HL-60/S4 treated with retinoic acid at 250 ng/mL for 4 days and 3 days (cell line): ENCODE data around the gene BRICD5.
"Not testable (repeated sequence)": the region's sequence is repeated elsewhere in the genome, so short reads cannot be mapped to it uniquely, and the experiment has no call there.

Experiments used
- in situ Hi-C: fragments of 300-500 bp; cut with MboI; formaldehyde crosslinking; loops from 2 replicates; pipeline ENCODE4 v1.7.0; 2022; ENCODE audit warnings: low sequenced_read_pairs

BRICD5 gene

DNA sequence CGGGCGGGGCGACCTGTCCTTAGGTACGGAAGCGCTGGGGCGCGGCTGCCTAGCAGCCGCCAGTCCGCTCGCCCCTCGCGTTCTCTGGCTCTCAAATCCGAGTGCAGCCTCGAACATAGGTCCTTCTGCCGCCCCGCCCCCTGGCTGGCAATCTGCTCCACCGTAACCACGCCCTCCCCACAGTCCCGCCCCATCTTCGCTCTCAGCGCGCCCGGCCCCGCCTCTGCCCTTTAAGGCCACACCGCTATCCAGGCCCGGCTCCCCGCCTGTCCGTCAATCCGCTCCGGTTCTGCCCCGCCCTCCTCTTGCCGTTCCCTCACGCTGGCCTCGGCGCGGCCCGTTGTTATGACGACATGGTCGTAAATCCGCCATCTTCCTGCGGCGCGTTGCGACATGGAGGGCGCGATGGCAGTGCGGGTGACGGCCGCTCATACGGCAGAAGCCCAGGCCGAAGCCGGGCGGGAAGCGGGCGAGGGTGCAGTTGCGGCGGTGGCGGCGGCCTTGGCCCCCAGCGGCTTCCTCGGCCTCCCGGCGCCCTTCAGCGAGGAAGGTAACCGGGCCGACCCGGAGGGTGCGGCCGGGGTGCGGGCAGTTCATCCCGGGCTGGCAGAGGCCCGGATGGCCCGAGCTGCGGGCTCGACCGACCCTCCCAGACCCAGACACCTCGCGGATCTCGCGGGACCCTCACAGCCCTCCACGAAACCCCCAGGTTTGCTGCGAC, 12.7 kb upstream of the BRICD5 start, which contains the start of gene E4F1:
Gene E4F1 (plus strand): TSS at position 371 of the 721 bp plus-strand sequence. CDS start 23 bp downstream, at position 394.
- in situ Hi-C loops = no loop called here

DNA sequence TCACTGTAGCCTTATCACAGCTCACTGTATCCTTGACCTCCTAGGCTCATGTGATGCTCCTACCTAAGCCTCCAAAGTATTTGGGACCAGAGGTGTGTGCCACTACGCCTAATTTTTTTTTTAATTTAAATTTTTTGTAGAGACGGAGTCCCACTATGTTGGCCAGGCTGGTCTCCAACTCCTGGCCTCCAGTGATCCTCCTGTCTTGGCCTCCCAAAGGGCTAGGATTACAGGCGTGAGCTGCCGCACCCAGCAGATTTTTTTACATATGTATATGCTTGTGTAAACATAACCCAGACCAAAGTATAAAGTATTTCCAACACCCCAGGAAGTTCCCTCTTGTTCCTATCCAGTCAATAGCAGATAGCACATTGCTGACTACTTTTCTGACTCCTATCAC, 5.7 kb upstream of the BRICD5 start:
- in situ Hi-C loops = no loop called here

DNA sequence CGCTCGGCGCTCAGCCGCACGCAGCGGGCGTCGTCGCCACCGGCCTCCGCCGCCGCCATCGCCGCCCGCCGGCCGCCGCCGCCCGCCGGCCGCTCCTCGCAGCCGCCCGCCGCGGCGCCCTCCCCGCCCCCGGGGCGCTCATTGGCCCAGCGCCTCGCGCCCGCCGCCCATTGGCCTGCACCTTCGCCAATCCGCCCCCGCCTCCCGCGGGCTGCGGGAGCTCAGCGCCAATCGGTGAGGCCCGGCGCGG, 4.0 kb upstream of the BRICD5 start, which contains the start of gene PGP:
Gene PGP (minus strand): TSS at position 122 of the 250 bp plus-strand sequence. CDS start 63 bp downstream, at position 59.
- in situ Hi-C loops = no loop called here

DNA sequence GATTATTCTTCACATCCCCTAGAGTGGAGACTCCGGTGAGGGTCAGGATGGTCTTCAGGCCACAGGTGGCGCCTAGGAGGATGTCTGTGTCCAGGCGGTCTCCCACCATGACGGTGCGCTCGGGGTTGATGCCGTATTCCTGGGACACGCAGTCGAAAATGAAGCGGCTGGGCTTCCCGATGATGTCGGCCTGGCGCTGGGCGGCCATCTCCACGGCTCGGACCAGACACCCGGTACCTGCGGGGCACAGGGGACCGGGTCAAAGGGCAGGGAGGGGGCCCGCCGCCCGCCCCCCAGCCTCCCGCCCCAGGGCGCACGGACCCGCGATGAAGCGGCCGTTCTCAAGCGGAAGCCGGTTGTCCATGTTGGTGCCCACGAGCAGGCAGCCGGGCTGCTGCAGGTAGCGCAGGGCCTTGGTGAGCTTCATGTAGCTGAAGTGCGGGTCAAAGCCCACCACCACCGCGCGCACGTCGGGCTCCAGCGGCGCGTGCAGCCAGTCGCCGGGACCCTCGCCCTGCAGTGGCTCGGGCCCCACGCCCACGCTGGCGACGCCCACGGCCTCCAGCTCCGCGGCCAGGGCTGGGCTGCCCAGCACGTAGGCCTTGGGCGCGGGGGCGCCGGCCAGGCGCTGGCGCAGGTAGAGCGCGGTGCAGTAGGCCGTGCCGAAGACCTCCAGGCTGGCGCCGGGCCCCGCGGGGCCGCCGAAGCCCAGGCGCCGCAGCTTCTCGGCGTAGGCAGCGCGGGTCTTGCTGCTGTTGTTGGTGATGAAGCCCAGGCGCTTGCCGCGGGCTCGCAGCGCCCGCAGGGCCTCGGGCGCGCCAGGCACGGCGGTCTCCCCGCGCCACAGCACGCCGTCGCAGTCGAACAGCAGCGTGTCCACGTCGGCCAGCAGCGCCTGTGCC, 3.4 kb upstream of the BRICD5 start:
- in situ Hi-C loops = no loop called here

DNA sequence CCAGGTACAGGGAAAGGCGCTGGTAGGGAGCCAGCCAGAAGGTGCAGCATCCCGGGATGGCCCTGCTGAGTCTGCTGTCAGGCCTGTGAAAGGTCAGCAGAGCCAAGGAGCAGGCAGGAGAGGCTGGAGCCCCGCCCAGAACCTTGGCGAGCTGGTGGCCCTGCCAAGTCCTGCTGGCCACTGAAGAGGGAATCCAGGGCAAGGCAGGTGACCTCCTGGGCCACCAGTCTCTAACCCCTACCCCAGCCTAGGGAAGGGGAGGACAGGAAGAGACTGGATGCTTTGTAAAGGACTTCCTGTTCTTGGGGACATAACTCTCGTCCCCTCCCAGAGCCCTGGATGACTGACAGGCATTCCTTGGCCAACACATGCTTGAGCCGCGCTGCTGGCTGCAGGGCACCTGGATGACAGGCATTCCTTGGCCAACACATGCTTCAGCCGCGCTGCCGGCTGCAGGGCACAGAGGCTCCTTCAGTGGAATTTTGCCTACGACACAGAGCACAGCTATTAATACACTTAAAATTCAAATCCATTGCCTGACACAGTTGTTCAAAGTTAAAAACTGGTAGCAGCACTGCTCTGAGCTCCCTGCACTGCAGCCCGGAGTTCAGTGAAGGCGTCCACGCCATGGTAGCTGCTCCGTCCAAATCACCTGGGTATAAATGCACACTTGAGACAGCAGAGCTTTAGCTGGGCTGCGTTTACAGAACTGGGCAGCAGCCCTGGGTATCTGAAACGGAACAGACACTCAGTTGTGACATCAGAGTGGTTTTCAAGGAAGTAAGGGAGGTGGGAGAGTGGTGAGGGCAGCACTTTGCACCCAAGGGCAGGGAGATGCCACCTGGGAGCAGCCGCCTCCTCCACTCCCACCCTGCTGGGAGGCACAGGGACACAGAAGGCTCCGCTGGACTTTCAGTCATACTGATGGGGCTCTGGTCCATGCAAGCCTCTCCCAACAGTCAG, 2.0 kb upstream of the BRICD5 start:
- in situ Hi-C loops = no loop called here

DNA sequence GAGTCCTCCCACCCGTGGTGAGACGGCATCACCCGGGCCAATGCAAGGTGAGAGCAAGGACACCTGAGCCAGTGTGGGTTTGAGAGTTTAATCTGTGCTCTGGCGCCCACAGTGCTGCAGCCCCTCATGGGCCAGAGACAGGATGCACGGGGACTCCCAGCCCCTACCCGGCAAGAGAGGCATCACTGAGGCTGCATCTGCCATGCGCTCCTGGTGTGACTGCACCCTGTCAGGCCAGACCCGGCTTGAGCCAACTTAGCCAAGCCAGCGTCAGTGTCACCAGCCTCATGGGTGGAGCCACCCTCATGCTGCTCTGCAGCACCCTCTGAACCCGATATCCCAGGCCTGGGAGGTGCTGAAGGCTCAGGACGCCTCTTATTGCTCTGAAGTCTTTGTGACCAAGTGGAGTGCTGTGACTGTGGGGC, 1.3 kb upstream of the BRICD5 start:
- in situ Hi-C loops = no loop called here

DNA sequence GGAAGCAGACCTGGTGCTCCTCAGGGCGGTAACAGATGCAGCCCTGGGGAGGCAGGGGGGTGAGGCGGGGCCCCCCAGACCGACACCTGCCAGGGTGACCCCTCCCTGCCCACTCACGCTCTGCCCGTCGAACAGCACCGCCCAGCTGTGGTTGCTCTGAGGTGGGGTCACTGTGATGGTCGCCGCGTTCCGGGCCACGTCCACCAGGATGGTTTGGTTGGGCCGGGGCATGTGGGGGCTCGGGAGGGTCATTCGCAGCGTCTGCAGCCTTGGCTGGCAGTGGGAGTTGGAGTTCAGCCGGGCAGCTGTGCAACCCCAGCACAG, 692 bp downstream of the BRICD5 start:
- in situ Hi-C loops = no loop called here

DNA sequence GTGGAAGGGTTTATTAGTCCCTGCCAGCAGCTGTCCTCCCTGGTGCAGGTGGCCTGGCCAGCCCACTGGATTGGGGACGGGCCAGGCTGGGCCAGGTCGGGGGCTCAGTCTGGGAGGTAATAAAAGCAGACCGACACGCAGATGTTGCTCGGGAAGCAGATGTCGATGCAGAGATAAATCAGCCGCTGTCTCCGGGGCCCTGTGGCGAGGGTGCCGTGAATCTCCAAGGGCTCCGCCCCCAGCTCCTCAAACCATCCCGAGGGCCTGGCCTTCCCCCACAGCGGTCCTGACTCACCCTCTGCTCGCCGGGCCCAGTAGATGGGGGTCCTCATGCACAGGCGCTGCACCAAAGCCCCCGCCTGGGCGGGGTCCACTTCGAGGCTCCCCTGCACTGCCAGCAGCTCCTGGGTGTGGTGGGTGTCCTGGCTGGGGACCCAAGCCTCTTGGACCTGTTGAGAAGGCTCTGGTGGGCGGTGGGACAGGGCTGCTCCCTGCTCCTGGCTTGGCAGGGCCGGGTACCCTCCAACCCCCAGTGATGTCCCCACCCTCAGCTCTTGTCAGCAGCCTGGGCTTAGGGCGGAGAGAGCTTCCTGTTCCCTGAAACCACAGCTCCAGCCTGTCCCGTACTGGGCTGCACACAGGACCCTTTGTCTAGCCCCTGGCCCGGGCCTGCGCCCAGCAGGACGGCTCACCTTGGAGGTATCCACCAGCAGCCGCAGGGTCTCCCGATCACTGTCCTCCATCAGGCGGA, 1.2 kb downstream of the BRICD5 start:
- in situ Hi-C loops = no loop called here

DNA sequence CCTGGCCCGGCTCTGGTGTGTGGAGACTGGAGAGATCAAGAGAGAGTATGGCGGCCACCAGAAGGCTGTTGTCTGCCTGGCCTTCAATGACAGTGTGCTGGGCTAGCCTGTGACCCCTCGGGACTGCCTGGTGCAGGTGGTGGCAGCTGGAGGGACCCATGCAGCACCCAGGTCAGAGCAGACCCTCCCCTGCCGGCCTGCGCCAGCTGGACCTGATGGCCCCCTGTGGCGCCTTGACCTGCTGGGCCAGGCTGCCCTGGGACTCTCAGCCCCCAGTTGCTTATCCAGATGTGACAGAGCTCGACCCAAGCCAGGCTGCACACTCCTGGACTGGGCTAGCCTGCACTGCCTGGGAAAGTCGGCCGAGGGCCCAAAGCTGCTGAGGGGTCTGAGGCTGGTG, 1.9 kb downstream of the BRICD5 start:
- in situ Hi-C loops = no loop called here

DNA sequence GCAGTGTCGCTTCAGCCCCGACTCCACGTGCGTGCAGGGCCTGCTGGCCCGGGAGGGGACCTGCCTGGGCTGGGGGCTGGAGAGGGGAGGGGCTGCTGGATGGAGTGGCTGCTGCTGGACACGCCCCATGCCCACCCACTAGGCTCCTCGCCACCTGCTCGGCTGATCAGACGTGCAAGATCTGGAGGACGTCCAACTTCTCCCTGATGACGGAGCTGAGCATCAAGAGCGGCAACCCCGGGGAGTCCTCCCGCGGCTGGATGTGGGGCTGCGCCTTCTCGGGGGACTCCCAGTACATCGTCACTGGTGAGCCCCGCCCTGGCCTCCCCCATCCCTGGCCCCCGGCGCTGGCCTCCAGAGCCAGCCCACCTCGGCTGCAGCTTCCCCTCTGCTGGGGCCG, 2.4 kb downstream of the BRICD5 start:
- in situ Hi-C loops = no loop called here

DNA sequence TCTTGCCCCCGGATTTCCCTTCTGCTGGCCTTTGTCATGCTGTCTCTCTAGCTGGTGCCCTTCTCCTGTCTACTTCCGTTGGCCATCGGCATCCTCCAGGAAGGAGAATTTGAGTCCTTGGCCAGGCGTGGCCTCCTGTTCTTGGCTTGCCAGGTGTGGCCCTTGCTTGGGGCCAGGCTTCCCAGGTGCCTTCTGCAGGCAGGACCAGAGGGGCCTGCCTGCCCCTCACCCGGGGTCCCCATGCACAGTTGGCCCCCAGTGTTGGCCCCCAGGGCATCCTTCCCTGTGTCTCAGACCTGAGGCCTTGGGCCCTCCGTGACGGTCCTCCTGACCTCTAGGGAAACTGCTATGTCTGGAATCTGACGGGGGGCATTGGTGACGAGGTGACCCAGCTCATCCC, 2.8 kb downstream of the BRICD5 start:
- in situ Hi-C loops = no loop called here

DNA sequence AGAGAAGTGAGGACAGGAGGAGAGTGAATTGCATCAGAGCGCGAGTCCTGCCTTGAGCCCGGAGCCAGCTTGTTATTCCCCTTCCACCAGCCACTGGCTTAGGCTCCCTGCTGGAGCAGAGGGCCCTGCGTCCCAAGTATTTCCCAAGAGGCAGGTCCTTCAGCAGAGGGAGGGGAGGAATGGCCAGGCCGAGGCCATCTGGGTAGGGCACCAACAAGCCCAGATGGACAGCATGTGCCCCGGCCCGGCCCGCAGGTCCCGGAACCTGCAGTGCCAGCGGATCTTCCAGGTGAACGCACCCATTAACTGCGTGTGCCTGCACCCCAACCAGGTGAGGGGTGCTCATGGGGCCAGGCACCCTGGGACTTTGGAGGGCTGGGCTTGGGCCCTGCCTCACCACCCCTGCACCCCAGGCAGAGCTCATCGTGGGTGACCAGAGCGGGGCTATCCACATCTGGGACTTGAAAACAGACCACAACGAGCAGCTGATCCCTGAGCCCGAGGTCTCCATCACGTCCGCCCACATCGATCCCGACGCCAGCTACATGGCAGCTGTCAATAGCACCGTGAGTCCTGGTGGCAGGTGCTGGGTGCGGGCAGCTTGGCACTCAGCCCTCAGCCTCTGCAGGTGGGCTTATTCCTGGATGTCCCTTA, 3.8 kb downstream of the BRICD5 start:
- in situ Hi-C loops = no loop called here

DNA sequence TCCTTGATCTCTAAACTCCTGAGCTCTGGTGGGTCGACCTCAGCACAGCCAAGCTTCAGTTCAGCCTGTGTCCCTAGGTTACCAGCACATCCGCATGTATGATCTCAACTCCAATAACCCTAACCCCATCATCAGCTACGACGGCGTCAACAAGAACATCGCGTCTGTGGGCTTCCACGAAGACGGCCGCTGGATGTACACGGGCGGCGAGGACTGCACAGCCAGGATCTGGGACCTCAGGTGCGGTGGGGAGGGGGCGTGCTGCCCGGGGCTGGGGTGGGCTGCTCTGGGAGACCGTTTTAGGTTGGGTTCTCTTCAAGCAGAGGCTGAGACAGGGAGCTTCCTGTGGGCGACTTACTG, 4.3 kb downstream of the BRICD5 start:
- in situ Hi-C loops = no loop called here

DNA sequence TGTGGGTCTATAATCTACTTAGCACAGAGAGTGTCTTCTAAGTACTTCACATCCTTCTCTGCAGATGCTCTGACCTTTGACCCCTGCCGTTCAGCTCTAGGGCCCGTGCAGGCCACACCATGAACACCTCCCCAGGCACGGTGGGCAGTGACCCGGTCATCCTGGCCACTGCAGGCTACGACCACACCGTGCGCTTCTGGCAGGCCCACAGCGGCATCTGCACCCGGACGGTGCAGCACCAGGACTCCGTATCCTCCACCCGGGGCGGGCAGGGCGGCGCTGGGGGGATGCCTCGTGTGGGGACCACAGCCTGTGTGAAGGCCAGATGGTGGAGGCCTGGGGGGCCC, 4.7 kb downstream of the BRICD5 start:
- in situ Hi-C loops = no loop called here

DNA sequence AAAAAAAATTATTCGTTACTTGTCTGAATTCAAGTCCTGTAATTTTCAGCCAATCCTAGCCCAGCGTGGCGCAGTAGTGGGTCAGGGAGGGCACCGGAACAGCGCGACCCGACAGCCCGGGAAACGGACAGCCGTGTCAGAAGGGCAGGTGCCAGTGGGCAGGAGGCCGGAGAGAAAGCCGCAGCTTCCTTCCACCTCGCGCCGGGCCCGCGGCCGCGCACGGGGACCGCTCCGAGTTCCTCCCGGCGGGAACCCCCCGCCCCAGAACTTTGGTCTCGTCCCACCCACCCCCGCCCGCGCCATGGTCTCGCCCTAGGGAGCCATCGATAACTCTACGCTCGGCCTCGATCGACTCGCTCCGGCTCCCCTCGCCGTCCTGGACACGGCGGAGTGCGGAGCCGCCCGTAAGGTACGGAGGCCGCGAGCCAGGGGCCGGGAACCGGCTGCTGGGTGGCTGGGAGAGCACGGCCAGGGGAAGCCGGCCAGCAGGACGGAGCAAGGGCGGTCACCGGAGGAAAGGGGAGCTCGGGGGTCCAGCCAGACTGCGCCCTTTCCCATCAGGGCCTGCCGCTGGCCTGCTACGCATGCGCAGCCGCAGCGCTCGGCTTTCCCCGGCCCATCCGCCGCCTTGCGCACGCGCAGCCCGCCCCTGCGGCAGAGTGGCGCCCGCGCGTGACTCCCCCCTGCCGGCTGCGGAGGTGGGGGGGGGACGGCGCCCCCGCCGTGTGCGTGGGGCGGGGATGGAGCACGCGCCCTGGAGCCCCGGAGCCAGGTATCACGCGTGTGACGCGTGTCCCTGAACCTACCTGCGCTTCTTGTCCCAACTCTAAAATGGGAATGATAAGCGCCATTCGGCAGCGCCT, 5.3 kb downstream of the BRICD5 start, which contains the start of gene MLST8:
Gene MLST8 (plus strand): TSS at position 351 of the 863 bp plus-strand sequence. CDS start 632 bp downstream, outside the sequence.
- in situ Hi-C loops = no loop called here

DNA sequence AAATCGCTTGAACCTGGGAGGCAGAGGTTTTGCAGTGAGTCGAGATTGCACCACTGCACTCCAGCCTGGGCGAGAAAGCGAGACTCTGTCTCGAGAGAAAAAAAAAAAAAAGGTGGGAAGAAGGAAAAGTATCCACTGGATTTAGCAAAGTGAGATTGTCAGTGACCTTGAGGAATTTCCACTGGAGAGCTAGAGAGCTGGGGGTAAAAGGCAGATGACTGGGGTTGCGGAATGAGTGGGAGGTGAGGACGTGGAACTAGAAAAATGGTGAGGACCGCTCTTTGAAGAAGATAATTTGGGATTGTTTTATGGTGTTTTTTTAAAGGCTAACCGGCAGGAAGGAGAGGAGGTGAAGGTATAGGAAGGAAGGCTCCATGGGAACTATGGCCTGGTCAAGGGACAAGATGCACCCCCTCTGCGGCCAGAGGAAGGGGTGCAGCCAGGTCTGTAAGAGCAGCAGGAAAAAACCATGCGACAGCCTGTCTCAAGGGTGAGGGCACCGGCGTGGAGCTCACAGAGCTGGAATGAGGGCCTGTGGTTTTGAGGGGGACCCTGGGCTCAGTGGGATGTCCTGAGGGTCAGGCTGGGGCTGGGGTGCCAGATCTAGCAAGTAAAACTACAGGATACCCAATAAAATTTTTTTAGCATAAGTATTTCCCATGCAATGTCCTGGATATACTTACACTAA, 6.1 kb downstream of the BRICD5 start:
- in situ Hi-C loops = no loop called here

DNA sequence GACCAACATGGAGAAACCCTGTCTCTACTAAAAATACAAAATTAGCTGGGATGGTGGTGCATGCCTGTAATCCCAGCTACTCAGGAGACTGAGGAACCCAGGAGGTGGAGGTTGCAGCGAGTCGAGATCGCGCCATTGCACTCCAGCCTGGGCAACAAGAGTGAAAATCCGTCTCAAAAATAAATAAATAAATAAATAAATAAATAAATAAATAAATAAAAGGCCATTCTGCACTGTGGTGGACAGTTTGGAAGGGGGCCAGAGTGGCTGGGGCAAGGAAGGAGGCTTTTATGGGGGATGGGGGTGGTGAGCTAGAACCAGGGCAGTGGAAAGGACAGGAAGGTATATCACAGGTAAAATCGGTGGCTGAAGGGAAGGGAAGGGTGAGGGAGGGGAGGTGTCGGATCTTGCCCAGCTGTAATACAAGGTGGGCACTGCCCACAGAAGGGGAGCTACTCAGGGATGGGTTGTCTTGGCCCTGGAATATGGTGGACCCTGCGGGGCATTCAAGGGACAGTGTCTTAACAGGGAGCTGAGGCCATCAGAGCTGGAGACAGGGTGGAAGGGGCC, 7.5 kb downstream of the BRICD5 start:
- in situ Hi-C loops = not testable (repeated sequence)

DNA sequence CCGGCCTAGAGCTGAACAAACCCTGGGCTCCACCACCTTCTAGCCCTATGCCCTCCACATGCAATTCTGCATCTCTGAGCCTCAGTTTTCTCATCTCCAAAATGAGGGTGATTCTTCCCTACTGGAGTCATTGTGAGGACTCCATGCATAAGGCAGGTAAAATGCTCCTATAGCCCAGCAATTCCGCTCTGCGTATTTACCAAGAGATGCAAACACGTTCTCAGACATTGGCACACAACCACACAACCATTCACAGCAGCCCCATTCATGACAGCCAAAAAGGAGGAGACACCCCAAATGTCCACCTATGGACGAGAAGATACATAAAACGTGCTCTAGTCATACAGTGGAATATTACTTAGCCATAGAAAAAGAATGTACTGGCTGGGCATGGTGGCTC, 10.3 kb downstream of the BRICD5 start:
- in situ Hi-C loops = no loop called here
